ENCODE results near the gene DCTD.

The DCTD gene

DNA sequence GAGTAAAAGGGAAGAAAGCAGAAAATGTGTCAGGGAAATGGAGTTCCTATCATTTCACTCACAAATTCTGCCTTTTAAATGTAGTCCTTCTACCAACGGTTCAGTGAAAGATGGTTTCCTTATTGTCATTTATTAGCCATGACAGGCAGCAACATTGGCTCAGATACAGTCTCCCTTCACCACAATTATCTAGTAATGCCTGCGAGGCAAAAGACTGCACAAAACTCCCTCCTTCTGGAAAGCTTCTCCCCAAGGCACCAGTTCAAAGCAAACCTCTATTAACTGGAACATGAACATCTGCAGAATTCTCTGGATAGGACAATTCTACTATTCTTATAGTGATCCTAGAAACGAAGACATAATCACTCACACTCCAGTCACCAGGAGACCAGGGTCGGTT, 28.3 kb downstream of the DCTD start:
- no peak for DNase-seq

DNA sequence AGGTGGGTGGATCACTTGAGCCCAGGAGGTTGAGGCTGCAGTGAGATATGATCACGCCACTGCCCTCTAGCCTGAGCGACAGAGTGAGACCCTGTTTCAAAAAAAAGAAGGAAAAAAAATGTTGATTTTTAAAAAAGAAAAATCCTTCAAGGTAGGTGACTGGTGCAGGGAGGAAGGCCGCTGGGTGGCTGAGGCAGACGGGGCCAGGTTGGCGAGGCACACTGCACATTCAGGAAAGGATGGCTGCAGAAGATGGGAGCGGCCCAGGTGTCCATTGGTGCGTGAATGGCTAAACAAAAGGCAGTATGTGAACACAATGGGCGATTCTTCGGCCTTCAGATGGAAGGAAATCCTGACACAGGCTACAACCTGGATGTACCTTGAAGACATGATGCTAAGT, 30.4 kb downstream of the DCTD start:
- no peak for DNase-seq

DNA sequence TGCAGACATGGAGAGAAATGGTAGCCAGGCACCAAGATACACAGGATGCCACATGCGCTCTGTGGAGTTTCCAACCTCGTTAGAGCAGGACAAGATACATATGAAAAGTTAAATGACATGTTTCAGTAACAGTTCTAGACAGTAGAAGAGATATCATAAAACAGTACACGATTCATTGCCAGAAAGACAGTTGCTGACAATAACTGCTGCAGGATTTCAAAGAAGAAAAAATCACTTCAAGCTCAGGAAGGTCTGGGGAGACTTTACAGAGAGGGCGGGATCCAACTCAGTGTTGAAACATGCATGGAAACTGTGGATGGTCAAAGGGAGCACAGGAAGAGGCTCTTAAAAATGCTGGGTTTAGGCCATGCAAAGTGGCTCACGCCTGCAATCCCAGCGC, 31.0 kb downstream of the DCTD start:
- no peak for DNase-seq

DNA sequence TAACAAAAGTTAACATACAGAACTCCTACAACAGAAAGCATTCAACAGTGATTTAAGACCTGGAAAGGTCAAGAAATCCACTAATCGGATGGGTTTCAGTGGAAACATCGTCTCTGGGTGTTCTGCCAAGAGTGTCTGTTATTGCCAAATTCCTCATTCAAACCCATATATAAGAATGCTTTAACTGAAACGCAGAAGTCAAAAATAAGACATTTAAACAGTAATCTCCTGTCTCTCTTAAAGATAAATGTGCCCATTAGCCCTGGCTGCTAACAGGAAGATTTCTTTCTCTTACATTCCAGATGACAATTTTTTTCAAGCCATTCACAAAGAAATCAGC, 31.5 kb downstream of the DCTD start:
- no peak for DNase-seq

DNA sequence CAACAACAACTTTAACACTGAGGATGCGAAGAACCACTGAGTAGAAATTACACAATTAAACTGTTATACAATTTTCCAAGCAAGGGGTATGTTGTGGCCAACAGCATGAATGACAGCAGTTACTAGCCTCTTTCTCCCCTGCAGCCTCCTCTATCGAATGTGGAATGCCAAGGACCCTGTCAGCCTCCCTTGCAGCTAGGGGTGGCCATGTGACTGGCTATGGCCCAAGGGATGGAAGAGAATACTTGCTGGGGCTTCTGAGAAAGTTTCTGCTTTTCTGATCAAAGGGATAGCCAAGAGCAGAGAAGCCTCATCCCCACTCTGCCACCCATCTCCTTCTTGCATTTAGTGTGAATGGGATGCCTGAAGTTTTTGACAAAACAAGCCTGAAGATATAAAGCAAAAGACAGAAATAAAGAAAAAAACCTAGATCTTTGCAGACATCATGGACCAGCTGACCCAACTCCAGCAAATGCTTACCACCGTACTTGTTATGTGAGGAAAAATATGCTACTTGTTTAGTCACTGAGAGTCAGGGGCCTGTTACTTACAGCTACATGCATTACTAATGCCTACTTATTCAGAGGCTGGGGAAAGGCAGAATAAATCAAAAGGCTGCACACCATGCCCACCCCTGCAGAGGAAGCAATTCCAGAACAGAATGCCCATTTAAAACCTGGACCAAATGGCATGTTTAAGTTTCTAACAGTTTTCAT, 32.0 kb downstream of the DCTD start:
- DNase-seq: no peak

GRCh38 chr4:182884040-182884439, 33.1 kb downstream of the DCTD start:
- no peak for DNase-seq

- no peak for DNase-seq
These were observed 33.8 kb downstream of the DCTD start for GRCh38 chr4:182883351-182883750.

DNA sequence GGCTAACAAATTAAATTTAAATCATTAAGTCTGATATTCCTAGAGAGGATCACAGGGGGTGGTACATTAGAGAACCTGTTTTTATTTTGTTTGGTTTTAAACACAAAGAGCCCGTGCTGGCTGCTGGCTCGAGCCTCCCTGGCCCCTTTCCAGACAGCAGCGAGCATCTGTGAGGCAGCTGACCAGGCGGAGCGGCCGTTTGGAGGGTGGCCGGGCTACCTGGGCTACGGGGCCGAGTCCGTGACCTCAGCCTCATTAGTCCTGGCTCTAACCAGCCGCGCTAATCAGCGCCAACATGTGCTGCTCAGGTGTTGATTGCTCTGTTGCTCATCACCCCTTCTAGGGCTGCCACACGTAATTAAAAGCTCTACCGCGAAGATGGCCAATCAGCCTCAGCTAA, 35.3 kb downstream of the DCTD start:
- no peak for DNase-seq

- no peak for DNase-seq
These were observed 36.5 kb downstream of the DCTD start for GRCh38 chr4:182880387-182881356.

DNA sequence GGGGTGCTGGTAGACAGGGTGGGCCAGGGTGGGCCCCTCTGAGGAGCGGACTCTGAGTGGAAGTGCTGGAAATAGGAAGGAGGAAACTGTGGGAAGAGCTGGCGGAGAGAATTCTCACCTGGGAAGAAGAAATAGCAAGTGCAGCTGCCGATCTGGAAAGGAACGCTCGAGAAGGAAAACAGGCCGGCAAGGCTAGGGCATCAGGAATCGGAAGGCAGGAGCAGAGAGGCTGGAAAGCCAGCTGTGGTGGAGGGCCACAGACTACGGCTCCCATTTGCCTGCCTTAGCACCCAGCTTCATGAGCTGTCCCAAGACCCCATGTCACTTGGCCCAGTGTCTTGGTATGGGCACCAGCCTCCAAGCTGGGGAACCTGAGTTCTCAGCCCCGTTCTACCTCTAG, 37.3 kb downstream of the DCTD start:
- DNase-seq: no peak

DNA sequence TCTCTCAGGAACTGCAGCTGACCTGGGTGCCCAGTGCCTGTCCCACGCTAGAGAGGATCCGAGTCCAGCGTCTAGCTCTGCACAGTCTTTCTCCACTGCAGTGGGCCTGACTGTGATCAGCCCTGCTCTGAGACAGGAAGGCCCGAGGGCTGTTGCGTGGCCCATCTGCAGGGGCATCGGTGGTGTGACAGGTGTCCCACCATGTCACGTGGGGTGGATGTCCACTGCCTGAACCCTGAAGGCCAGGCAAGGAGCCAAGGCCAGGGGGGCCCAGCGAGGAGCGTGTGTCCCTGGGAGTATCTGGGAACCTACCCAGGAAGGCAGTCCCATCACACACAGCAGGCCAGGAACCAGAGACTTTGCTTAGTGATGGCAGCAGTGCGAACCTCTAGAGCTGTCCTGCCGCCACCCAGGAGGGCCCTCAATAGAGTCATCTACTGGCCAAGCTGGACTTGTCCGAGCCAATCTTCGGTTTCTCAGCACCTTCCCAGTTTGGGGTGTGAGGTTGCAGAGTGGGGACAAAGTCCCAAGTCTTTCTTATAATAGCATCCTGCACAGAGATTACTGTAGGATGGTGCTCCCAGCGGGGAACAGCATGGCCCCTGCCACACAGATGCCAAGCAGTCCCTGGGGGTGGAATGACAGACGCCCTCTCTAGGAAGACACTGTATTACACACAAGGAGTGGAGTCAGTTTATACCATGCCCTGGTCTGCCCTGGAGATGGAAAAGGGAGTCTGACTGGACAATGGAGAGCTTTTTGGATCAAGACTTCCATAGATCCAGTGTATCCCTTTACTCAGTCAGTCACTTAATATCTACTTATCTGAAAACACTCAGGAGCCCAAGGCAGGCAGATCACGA, 38.3 kb downstream of the DCTD start:
- DNase-seq: no peak

- no peak for DNase-seq
These were observed 39.8 kb downstream of the DCTD start for GRCh38 chr4:182877326-182877883.

DNA sequence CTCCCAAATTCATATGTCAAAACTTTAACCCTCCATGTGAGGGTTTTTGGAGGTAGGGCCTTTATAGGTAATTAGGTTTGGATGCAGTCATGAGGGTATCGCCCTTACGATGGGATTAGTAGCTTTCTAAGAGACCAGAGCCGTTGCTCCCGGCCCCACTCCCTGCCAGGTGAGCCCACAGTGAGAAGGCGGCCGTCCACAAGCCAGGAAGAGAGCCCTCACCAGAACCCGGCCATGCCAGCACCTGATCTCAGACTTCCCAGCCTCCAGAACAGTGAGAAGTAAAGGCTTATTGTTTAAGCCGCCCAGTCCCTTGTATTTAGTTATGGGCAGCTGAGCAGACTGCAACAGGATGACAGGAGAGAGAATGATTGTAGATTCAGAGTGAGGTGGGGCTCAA, 40.8 kb downstream of the DCTD start:
- no peak for DNase-seq

DNA sequence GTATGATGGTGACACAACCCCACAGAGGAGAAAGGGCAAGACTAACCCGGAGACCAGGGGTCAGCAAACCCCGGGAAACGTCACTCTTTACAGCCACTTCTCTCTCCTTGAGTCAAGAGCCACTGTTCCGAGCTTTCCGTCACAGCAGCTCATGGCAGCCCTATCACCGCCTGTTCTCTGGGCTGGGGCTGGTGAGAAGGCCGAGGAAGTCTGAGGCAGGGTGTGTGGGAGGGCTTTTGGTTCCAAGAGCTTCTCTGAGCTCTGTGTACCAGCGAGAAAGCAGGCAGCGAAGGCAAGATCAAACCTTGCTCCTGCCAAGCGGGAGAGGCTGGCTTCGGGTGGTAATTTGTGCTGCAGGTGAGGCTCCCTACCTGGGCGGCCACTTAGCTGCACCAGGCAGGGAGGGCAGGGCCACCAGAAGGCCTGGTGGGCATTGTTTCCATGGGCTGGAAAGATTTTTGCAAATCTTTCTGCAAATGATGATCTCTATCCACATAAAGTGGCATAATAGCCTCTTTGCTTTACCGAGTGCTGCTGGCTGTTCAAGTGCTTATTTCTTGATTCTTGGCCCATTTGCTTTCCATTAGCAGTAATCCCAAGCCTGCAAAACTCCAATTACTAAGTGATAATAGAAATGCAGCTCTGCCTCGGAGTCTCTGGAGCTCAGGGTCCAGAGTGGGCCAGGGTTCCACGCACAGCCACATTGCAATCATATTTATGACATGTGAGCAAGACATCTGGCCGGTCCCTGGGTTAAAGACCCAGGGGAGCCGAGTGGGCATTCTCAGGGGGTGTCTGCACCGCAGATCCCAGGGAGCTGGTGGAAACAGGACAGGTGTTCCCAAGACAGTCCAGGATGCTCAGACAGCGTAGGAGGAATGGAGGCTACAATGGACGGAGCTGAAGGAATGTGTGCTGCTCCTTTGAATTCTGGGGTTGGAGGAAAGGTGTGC, 41.5 kb downstream of the DCTD start:
- no peak for DNase-seq

DNA sequence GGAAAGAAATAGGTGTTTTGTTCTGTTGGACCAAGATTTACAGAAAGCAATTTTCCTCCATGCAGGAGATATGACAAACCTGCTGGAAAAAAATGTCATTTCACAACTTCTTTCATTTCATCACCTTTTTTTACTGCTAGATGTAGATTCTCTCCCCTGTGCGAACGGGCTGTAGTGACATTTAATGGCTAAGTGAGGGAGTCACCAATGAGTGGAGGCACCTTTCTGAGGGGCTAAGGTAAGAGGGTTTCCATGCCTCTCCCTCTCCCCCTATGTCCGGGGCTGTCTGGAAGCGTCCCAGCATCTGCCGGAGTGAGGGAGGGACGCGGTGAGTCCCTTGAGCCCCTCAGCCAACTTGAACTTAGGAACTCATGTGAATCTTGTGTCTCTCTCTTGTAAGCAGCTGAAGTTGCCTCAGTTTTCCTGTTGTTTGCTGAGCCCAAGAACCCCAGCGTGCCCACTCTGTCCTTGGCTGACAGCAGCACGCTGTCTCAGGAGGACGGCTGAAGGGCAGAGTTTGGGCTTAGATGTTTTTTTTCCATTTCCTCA, 42.3 kb downstream of the DCTD start:
- no peak for DNase-seq

DNA sequence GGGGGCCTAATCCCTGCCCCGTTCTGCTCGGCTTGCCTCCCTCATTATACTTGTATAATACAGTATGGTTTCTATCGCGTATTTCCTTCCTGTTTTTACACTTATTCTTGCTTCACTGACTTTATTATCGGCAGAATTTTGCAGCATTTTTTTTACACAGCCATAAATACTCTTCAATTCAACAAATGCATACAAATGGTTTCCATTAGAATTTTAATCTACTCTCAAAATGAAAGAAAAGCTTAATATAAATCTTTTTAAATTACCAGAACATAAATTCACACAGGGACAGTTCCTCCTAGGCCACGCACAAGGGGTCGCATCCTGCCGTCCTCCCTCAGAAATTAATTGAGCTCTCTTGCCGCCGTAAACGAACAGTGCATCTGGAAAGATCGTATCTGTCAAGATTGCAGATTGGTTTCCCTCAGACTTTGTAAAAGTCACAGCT, 42.9 kb downstream of the DCTD start:
- DNase-seq: no peak

DNA sequence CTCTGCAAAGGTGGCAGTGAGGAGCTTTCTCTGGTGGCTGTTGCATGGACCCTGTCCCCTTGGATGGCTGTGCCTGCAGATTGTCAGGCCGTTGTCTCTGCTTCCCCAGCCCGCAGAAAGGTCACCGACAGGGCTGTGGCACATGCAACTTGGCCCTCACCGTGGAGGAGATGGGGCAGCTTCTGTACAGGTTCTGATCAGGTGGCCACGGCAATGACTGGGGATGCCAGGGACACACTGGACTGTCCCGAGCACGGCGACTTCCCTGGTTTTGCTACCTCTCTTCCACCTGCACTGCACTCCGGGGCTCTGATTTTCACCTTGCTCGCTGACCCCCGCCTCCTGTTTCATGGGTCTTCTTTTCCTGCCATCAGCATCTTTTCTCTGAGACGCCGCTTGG, 43.5 kb downstream of the DCTD start:
- no peak for DNase-seq

- no peak for DNase-seq
These were observed 43.9 kb downstream of the DCTD start for GRCh38 chr4:182873289-182873688.

DNA sequence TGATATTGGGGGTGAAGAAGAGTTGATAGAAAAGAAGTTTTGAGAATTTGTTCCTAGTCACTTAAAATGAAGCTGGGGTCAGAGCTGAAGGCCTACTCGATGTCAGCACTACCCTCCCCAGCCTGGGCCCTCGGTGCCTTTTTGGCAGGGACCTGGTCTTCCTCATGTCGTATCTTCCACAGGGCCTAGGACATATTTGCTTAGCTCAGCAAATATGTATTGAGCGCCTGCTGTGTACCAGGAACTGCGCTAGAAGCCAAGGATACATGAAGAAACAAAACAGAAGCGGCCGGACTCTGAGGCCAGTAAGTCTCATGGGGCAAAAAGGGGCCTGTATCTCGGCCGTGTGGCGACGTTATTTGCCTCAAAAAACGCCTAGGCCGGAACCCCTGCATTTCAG, 44.3 kb downstream of the DCTD start:
- DNase-seq: no peak

GRCh38 chr4:182871616-182872015, 45.6 kb downstream of the DCTD start:
- DNase-seq: no peak

GRCh38 chr4:182869697-182870096, 47.5 kb downstream of the DCTD start:
- no peak for DNase-seq

GRCh38 chr4:182866746-182867145, 50.4 kb downstream of the DCTD start:
- no peak for DNase-seq

Measured in activated naive CD4-positive, alpha-beta T cell treated with anti-CD3 and anti-CD28 coated beads, Interleukin-2, amount 50 U/mL, for 16 hours (primary cell).